ENCODE data around the gene AGO3.
"Not testable (repeated sequence)": the region's sequence is repeated elsewhere in the genome, so short reads cannot be mapped to it uniquely, and the experiment has no call there.

AGO3 gene

GRCh38 chr1:35930593-35931445, at the start of gene AGO3:
TSS of gene AGO3 (plus strand) at chr1:35931105. CDS start at chr1:35931427, 322 bp downstream.
- peak; percentile 94 for DNase-seq

DNA sequence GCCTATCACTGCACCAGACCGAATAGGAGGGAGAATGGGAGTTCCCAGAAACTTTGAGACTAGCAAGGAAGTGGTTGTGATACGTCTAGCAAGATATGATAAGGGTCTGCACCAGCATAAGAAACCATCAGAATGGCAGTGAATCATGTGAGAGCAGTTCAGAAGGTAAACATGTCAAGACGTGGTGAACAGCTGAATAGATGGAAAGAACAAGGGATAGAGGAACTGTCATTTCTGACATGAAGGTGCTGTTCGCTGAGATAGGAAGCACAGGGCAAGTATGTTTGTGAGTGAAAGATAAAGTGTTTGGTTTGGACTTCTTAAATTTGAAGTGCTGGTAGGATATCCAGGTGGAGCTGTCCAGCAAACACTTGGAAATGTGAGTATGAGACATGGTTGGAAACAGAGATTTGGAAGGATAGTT, 49.0 kb upstream of the AGO3 start:
- DNase-seq = no peak

DNA sequence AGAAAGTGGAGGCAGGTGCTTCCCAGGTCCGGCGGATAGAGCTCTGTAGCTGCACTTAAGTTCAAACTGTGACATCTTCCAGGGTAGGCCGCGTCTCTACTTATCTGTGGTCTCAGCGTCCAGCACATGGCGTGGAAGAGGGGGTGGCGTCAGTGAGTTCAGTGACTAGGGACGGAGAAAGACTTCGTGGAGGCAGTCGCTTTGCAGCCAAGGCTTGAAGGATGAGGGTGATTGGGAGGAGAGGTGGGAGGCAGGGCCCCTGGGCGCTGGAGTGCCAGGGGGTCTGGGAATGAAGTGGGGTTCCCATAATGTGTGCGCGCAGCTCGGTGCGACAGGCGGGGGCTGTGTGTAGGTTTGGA, 48.3 kb upstream of the AGO3 start:
- DNase-seq = no peak

DNA sequence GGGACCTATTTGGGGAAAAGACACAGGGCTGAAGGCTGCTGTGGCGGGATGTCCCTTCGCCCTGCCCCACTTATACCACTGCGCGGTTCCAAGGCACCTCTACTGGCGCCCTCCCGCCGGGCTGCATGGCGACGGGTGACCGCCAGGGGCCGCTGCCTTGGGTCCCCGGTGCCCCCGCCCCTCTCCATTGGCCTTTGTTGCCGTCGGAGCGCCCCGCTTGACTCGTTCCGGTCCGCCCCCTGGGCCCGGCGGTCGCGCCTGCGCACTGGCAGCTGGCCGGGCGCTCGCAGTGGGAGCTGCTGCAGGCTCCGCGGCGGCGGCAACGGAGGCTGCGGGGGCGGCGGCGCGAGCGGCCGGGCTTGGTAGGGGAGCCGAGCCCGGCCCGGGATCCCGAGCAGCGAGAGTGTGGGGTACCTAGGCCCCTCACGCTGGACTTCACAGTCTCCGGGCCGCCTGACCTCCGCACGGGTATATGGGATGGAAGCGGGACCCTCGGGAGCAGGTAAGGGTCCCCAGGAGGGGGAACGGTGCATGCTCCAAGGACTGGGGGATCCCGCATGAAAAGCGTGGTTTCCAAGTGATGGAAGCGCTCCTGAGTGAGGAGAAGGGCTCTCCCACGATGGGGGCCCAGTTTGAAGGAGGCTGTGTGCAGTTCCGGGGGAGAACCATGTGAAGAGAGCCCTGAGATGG, 47.8 kb upstream of the AGO3 start, which contains the start of gene AGO1:
Gene AGO1 (plus strand): TSS at position 265 of the 690 bp plus-strand sequence. CDS start 213 bp downstream, at position 478.
- peak; percentile 97 for DNase-seq

DNA sequence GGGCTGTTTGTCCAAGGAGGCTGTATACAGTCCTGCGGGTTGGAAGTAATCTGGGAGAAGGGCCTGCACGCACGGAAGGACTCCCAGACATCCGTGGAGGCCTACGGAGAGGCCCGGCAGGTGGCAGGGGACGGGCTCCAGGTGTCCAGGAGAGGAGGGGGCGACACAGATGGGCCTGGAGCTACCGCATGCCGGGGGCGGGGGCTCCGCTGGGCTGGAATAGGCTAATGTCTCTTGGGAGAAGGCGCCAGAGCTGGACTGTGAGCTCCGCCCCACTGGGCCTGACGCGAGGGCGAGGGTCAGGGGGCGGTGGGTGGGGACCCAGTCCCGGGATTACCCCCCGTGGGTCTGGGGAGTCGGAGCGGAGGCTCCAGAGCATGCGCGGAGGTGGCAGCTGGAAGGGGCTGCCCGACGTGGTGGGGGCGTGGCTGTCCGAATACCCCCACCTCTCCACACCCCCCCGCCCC, 47.2 kb upstream of the AGO3 start:
- DNase-seq = peak; percentile 94

DNA sequence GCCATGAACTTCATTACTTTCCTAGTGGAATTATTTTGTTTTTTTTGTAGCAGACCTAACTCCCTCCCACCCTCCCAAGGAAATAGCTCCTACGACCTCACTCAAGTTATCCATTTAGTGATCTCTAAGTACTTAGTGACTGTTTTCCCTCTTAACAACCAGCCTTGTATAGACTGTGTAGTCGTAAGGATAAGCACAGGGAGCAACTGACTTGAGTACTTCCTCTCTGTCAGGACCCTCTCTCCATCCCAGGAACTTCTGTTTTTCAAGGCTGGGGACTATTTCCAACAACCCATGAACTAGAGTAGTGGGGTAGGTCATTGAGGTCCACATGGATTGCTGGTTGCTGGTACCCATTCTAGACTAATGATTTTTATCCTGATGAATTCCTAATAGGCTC, 46.0 kb upstream of the AGO3 start:
- peak; percentile 37 for DNase-seq

GRCh38 chr1:35885961-35886558, 44.8 kb upstream of the AGO3 start:
- DNase-seq = peak; percentile 81

- peak; percentile 80 for DNase-seq
Observed at GRCh38 chr1:35886577-35887431, 44.1 kb upstream of the AGO3 start.

- DNase-seq = no peak
Observed at GRCh38 chr1:35887508-35887907, 43.4 kb upstream of the AGO3 start.

GRCh38 chr1:35888255-35888654, 42.6 kb upstream of the AGO3 start:
- DNase-seq = no peak

GRCh38 chr1:35888981-35889380, 41.9 kb upstream of the AGO3 start:
- not testable (repeated sequence) for DNase-seq

DNA sequence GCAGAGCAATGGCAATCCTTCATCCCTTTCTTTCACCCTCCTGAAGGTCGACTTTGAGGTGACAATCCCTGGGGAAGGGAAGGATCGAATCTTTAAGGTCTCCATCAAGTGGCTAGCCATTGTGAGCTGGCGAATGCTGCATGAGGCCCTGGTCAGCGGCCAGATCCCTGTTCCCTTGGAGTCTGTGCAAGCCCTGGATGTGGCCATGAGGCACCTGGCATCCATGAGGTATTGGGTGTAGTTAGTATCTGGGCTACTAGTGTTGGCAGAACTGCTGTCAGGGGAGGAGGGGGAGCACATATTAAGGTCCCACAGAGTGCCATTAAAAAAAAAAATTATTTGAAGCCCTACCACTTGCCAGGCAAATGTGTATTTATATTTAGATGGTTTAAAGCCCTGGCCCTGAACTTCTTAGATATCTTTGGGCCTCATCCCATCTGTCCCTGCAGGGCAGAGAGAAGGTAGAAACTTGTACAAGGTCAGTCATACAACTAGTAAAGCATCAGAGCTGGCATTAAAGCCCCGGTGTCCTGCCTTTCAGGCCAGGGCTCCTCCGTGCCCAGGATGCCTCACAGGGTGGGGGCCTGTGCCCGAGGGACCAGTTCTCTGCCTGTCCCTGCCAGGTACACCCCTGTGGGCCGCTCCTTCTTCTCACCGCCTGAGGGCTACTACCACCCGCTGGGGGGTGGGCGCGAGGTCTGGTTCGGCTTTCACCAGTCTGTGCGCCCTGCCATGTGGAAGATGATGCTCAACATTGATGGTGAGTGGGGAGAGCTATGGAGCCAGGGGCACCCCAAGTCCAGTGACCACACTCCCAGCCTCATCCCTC, 37.6 kb upstream of the AGO3 start:
- no peak for DNase-seq

GRCh38 chr1:35894183-35894582, 36.7 kb upstream of the AGO3 start:
- DNase-seq = no peak

DNA sequence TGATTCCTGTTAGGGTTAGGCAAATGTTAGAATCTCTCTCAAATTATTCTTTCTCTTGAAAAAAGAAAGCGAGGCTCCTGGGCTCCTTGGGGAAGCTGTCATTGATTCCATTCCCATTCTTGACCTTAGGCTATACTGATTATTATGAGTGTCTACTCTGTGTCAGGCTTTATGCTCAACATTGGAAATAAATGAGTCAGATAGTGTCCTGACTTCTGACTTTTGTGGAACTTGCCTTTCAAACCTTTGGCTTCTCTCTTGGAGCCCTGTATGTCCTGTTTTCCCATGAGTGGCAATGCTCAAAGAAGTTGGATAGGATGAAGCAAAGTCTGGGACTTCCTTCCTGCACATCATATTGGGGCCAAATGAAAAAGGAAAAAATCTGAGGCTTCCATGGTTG, 36.2 kb upstream of the AGO3 start:
- no peak for DNase-seq

- no peak for DNase-seq
Observed at GRCh38 chr1:35899941-35900340, 31.0 kb upstream of the AGO3 start.

GRCh38 chr1:35901235-35901634, 29.7 kb upstream of the AGO3 start:
- DNase-seq = no peak

GRCh38 chr1:35902671-35903070, 28.2 kb upstream of the AGO3 start:
- no peak for DNase-seq

- DNase-seq = no peak
Observed at GRCh38 chr1:35914717-35915116, 16.2 kb upstream of the AGO3 start.

GRCh38 chr1:35915693-35916092, 15.2 kb upstream of the AGO3 start:
- DNase-seq = no peak

DNA sequence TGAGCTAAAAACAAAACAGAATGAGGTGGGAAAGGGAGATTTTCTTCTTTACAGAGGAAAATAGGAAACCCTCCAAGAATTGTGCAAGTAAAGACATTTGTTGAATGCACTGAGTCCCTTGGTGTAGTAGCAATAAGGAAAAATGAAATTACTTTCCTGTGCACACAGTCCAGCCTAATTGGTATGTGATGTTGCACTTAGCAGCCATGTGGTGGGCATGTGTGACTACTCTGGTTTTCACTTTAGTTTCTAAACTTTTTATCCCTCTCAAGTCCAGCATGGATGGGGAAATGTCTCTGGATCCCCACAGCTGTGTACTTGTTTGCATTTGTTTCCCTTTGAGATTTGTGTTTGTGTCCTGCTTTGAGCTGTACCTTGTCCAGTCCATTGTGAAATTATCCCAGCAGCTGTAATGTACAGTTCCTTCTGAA, 7.1 kb upstream of the AGO3 start:
- DNase-seq = no peak

- no peak for DNase-seq
Observed at GRCh38 chr1:35924838-35925237, 6.1 kb upstream of the AGO3 start.

DNA sequence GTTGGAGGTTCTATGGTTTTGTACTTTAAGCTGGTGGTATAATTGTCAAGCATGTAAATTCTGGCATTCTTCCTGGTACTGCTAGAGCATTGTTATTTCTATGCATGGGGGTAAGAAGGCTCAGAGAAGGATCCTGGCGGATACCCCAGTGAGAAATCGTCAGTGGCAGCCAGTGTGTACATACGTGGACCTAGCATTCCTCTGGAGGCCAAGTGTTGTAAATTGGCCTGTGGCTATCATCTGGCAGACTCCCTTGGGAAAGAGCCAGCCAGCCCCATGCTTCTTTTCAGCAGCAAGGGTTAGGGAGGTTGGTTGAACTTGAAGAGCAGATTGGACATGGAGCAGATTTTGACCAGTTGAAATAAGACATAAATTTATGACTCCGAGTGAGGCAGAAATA, 5.2 kb upstream of the AGO3 start:
- DNase-seq = no peak
